Prostate gland (tissue), 2 donors: ENCODE measurements around the gene TCF15. TPM values are rescaled to one million over a fixed set of nuclear protein-coding genes. Genes with fewer than 3 reads are reported as not detected.

Experiments used
- DNase-seq: peaks from one replicate; pipeline ENCODE4 v3.0.0-alpha.2; 2019; ENCODE audit warnings: low spot score
- H3K27ac ChIP-seq, 2 donors: fragments of 200-600 bp; sonication (generic); 2 replicates each; pipeline ENCODE4 v1.5.1; 2017 to 2019
- H3K27me3 ChIP-seq: fragments of 200-600 bp; sonication (generic); replicated peaks from 2 replicates; pipeline ENCODE4 v1.5.1; 2019; ENCODE audit not compliant: insufficient read depth
- H3K36me3 ChIP-seq, 2 donors: fragments of 200-600 bp; sonication (generic); 1 replicate in 1 of 2; 2 replicates in 1 of 2; pipeline versions ENCODE4 v1.5.1 to v1.8.1; 2017 to 2019
- H3K4me1 ChIP-seq: fragments of 200-600 bp; sonication (generic); replicated peaks from 2 replicates; pipeline ENCODE4 v1.5.1; 2019
- H3K4me3 ChIP-seq, 2 donors: fragments of 200-600 bp; sonication (generic); 2 replicates each; pipeline ENCODE4 v1.5.1; 2017 to 2019
- H3K9me3 ChIP-seq: fragments of 200-600 bp; sonication (generic); 2 replicates; pipeline ENCODE4 v1.5.1; 2017
- POLR2A ChIP-seq: fragments of 450-650 bp; IDR thresholded peaks from one replicate; pipeline ENCODE4 v1.6.1; 2016; ENCODE audit warnings: antibody characterized with exemption, mild to moderate bottlenecking
- POLR2AphosphoS5 ChIP-seq: sonication (generic); formaldehyde crosslinking; IDR thresholded peaks from one replicate; pipeline ENCODE4 v1.6.1; 2017; ENCODE audit warnings: antibody characterized with exemption
- whole genome bisulfite sequencing: methylation state at CpG from one replicate; pipeline ENCODE4 v1.1.5; 2018; 5-methylcytosine and 5-hydroxymethylcytosine counted together
- intact Hi-C: fragments of 100-400 bp; cut with DNase I; formaldehyde crosslinking; loops from one replicate; pipeline ENCODE4 v1.14.2; 2022
- total RNA-seq, 2 donors: library from RNA; depleted of rRNA; stranded (reverse); fragments of >200 nt; gene quantifications; one replicate each; pipeline ENCODE4 v1.1.0, GENCODE V29; 2016
- TF ChIP-seq, protein P1 (sequence below), 4 experiments: fragments of 200-600 bp in 2 of 4; fragments of 450-650 bp in 2 of 4; sonication (generic) in 2 of 4; IDR thresholded peaks; 1 replicate in 3 of 4; 2 replicates in 1 of 4; pipeline ENCODE4 v1.5.1; 2016 to 2019; ENCODE audit warnings: antibody characterized with exemption in 4 of 4, mild to moderate bottlenecking in 2 of 4, moderate library complexity in 2 of 4

Gene TCF15
- total RNA-seq, 2 donors from 2014 or later: 0.55 to 0.68 TPM

DNA sequence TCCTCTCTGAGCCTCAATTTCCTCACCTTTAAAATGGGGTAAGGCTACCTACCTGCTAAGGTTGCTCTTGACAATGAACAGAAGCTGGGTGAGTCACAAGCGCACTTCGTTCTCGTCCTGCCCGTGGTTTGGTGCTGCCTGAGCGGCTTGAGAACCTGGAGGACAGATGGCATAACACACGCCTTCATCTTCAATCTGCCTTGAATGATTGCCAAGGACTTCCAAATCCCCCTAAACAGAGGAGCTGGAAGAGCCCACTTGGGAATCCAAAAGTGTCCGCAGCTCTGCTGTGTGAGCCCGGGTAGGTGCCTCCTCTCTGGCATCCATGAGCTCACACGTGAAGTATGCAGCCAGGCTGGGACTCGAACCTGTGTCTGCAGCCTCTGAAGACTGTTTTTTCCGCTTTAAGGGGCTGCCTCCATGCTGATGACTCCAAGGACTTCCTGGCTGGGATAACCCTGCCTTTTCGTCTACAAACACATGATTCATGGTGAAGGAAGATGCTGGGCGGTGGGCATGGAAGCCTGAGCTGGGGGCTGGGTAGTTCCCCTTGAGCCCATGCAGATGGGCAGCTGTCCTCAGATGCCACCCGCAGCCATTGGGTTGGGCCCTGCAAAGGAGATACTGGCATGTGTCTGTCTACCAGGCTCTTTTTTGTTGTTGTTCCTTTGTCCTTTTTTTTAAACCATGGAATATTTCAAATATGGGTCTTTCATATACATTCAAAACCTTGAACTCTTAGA is 41.3 kb downstream of the TCF15 start:
- H3K4me3 ChIP-seq: no peak overlapping the region
- no peak overlapping the region for H3K27ac ChIP-seq
- H3K27me3 ChIP-seq: peaks cover 2% of the 10 kb centered on the region
- no peak for DNase-seq
- H3K36me3 ChIP-seq: no peaks in the 10 kb centered on the region
- H3K4me1 ChIP-seq: no peaks in the 10 kb centered on the region
- WGBS: 68% methylated on average over 14 of the region's 14 CpGs
- intact Hi-C loops: no loop called here
- TF ChIP-seq, protein P1, sequence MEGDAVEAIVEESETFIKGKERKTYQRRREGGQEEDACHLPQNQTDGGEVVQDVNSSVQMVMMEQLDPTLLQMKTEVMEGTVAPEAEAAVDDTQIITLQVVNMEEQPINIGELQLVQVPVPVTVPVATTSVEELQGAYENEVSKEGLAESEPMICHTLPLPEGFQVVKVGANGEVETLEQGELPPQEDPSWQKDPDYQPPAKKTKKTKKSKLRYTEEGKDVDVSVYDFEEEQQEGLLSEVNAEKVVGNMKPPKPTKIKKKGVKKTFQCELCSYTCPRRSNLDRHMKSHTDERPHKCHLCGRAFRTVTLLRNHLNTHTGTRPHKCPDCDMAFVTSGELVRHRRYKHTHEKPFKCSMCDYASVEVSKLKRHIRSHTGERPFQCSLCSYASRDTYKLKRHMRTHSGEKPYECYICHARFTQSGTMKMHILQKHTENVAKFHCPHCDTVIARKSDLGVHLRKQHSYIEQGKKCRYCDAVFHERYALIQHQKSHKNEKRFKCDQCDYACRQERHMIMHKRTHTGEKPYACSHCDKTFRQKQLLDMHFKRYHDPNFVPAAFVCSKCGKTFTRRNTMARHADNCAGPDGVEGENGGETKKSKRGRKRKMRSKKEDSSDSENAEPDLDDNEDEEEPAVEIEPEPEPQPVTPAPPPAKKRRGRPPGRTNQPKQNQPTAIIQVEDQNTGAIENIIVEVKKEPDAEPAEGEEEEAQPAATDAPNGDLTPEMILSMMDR (IDR thresholded peaks at IDR 0.05): no peak
- TF ChIP-seq POLR2A: no peak
- TF ChIP-seq POLR2AphosphoS5: no peak
- no peaks in the 10 kb centered on the region for H3K9me3 ChIP-seq

DNA sequence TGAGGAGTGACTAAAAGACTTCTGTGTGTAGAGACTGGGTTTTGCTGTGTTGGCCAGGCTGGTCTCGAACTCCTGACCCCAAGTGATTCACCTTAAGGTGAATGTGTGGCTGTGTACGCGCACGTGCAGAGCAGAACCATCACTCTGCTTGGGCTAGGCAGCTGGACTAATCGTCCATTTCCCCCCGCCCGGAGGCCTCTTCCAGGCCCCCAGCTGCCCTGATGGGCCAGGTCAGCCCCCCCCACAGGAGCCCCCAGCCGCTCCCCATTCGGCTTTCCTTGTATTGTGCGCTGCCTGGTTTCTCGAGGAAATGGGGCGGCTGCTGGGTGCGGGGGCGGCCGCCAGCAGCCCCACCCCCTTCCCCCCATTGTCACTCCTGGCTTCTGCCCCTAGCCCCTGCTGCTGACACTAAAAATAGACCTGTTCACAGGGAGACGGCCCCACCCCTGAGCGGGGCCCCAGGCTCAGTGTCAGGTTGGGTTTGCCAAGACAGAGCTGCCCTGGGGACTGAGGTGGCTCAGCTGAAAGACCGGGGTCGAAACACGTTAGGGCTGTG is 41.9 kb downstream of the TCF15 start:
- peaks cover 2% of the 10 kb centered on the region for H3K27me3 ChIP-seq

DNA sequence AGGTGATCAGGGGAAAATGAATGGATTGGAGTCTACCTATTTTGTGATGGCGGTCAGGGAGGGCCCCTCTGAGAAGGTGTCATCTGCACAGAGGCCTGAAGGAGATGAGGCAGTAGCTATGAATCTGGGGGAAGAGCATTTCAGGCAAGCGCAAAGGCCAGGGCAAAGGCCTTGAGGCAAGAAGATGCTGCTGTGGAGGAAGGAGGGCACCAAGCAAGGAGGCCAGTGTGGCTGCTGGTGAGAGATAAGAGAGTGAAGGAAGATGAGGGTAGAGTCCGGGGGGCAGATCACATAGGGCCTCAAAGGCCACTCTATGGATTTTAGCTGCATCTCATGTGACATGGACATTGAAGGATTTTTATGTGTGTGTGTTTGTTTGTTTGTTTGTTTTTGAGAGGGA is 45.9 kb downstream of the TCF15 start:
- H3K36me3 ChIP-seq: no peaks in the 10 kb centered on the region
- H3K27me3 ChIP-seq: peaks cover 2% of the 10 kb centered on the region
- WGBS: 96% methylated on average over 3 of the region's 3 CpGs

More for the DNA sequence above, 41.9 kb downstream of the TCF15 start:
- intact Hi-C loops: no loop called here
- Histone ChIP-seq H3K27ac (no peak overlapping the region), H3K4me3 (no peak overlapping the region), H3K36me3 (no peaks in the 10 kb centered on the region), H3K9me3 (no peaks in the 10 kb centered on the region), H3K4me1 (no peaks in the 10 kb centered on the region)
- 31% methylated on average over 20 of the region's 20 CpGs for WGBS
- DNase-seq: no peak
- TF ChIP-seq, protein P1 (IDR thresholded peaks at IDR 0.05): no peak
- TF ChIP-seq POLR2AphosphoS5 (no peak), POLR2A (no peak)

DNA sequence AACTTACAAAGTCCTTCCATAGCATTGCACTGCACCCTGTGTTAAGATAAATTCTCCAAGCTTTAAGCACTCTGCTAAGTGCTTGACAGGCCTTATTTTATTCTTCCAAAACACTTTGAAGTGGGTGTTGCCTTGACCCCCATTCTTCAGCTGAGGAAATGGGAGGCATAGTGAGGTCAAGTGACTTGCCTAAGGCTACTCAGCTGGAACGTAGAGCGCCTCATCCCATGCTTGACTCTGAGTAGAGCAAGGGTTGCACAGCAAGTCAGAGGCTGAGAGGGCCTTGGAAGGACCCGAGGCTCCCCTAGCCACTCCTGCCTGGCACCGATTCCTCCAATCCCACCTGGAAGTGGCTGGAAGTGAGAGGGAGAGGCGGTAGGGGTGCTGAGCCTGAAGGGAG is 46.9 kb downstream of the TCF15 start:
- Histone ChIP-seq H3K36me3 (no peaks in the 10 kb centered on the region), H3K4me3 (no peak overlapping the region), H3K4me1 (no peaks in the 10 kb centered on the region), H3K27ac (no peak overlapping the region), H3K9me3 (no peaks in the 10 kb centered on the region), H3K27me3 (peaks cover 2% of the 10 kb centered on the region)
- WGBS: 89% methylated on average over 5 of the region's 5 CpGs
- TF ChIP-seq POLR2A: no peak
- TF ChIP-seq, protein P1 (IDR thresholded peaks at IDR 0.05): no peak
- TF ChIP-seq POLR2AphosphoS5: no peak
- intact Hi-C loops: loop anchor here (5.0 kb wide), 2 partner anchors 84 to 174 kb away; no protein-coding TSS in a partner anchor
- no peak for DNase-seq

More for the DNA sequence above, 45.9 kb downstream of the TCF15 start:
- no peak for TF ChIP-seq POLR2A
- TF ChIP-seq POLR2AphosphoS5: no peak
- TF ChIP-seq, protein P1 (IDR thresholded peaks at IDR 0.05): no peak
- Histone ChIP-seq H3K9me3 (no peaks in the 10 kb centered on the region), H3K4me3 (no peak overlapping the region), H3K4me1 (no peaks in the 10 kb centered on the region), H3K27ac (no peak overlapping the region)
- intact Hi-C loops: loop anchor here (5.0 kb wide), 2 partner anchors 83 to 173 kb away; no protein-coding TSS in a partner anchor
- DNase-seq: no peak
